Fibroblast of the conjunctiva (primary cell): ENCODE measurements around the gene CAPNS2.
"Not testable (repeated sequence)": the region's sequence is repeated elsewhere in the genome, so short reads cannot be mapped to it uniquely, and the experiment has no call there.

Experiments used
- DNase-seq: peaks from one replicate; pipeline ENCODE4 v3.0.0-alpha.2; 2010; ENCODE audit warnings: low read depth

CAPNS2 gene

GRCh38 chr16:55568207-55568606 is 1.7 kb downstream of the CAPNS2 start:
- no peak for DNase-seq

GRCh38 chr16:55569025-55569424 is 2.5 kb downstream of the CAPNS2 start:
- no peak for DNase-seq

GRCh38 chr16:55570159-55570558 is 3.7 kb downstream of the CAPNS2 start:
- no peak for DNase-seq

DNA sequence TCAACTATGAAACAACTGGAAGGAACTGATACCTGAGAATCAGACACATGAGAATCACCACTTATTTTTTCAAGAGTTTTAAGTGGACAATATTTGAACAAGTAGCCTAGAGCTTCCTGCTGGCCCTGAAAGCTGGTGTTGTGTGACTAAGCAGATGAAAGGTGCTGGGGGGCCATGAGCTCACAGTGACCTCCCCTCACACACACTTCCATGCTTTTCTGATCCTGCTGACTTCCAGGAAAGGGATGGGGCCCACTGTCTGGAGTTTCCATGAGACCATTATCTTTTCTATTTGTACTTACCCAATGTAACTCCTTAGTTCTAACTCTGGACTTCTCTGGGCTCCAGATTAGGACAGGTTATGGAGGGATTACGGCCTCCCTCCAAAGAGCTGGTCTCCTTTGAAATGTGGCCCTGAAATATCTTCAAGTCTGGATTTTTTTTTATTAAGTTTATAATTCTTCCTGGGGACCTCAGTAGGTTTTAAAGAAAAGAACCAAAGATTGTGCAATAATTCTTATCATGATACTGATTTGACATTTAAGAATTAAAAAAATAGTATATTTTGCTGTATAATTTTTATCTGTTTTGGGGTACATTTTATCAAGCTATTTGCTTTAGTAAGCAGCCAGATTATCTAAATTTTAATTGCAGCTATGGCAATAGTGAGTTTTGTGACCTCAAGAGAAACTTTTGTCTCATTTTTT is 4.9 kb downstream of the CAPNS2 start:
- DNase-seq, result no peak

- DNase-seq, result peak; percentile 65
These were observed 6.0 kb downstream of the CAPNS2 start for GRCh38 chr16:55572439-55572838.

DNA sequence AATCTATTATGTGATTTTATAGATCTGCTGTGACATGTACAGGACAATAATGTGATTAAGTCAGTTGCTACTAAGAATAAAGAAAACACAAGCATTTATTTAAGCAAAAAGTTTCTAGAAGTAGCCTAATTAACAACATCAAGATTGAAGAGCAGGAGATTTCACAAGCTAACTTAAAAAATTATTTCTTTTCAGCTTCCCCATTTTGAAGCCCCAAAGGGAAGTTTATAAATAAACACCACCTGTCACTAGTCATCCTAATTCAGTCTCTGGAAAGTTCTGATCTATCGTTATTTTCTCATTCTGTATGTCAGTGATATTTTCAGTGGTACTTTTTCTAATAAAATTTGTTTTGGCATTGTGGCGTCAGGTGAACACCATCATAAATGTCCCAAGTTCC is 8.3 kb downstream of the CAPNS2 start:
- no peak for DNase-seq

DNA sequence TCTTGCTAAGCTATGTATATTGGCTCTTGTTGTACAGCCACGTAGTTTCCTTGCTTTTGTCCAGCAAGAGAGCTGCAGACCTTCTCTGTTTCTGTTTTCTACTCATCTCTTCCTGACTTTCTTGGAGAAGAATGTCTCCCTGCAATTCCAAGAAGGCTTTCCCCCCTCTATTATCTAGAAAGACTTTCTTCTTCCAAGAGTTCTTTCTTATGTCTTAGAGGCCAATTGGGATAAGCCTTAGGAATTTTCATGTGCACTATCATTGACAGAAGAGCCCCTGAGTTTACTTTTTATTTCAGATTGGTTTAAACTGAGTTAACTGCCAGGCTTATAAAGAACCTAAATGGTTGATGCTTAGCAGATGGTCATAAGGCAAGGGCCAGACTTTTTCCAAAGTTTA is 9.0 kb downstream of the CAPNS2 start:
- DNase-seq, result no peak

DNA sequence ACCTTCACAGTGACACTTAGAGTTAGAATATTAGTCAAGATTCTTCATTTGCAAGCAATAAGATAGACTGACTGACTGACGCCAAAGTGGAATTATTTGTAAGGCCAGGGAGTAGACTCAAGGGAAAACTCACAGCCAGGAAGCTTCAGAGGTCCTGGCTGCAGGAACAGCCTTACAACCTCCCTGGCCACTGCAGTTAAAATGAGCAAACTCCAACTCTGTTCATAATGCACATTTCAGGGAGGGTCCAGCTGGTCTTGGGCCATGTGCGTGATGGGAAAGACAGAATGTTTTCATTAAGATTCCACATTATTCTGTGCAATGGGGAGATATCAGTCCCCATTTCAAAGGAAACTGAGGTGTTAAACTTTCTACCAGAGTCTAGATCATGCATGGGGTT is 9.9 kb downstream of the CAPNS2 start:
- no peak for DNase-seq

DNA sequence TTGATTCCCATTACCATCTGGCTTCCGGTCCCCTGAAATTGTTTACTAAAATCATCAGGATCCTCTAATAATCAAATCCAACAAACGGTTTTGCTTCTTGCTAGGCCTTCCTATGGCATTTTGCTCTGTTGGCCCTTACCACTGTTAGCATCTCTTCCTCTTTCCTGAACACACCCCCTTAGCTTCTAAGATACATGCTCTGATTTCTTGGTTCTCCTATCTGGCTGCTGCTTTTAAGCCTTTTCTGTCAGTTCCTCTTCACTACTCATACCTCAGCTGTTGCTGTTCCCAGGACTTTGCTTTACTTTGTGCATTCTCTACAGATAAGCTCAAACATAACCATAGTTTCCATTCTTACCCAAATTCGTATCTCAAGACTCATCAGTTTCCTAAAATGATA is 11.4 kb downstream of the CAPNS2 start:
- DNase-seq, result no peak

- no peak for DNase-seq
These were observed 19.1 kb downstream of the CAPNS2 start for GRCh38 chr16:55585631-55586030.

- DNase-seq, result no peak
These were observed 22.3 kb downstream of the CAPNS2 start for GRCh38 chr16:55588799-55589198.

GRCh38 chr16:55592306-55592705 is 25.8 kb downstream of the CAPNS2 start:
- no peak for DNase-seq

GRCh38 chr16:55597928-55598327 is 31.4 kb downstream of the CAPNS2 start:
- no peak for DNase-seq

GRCh38 chr16:55605754-55606336 is 39.4 kb downstream of the CAPNS2 start:
- DNase-seq, result peak; percentile 6

GRCh38 chr16:55613613-55614335 is 47.3 kb downstream of the CAPNS2 start:
- no peak for DNase-seq

- no peak for DNase-seq
These were observed 48.6 kb downstream of the CAPNS2 start for GRCh38 chr16:55615071-55615470.

- not testable (repeated sequence) for DNase-seq
These were observed 49.2 kb downstream of the CAPNS2 start for GRCh38 chr16:55615670-55616069.
